HCT116 (cell line): Measurements from ENCODE around the gene NKX2-2. TPM values are rescaled to one million over a fixed set of nuclear protein-coding genes. Genes with fewer than 3 reads are reported as not detected.

ENCODE experiments used
- ATAC-seq: fragments of 200-7000 bp; cut with Tn5 transposase; 2 replicates; pipeline ENCODE4 v1.9.1; 2020; ENCODE audit warnings: mild to moderate bottlenecking, moderate library complexity
- BruUV-seq: library from RNA; stranded (reverse); fragments of 400-500 nt; replicated peaks from 2 replicates; lab custom pipeline; 2021; lab: Mats Ljungman, UMichigan
- CTCF ChIA-PET: fragments of 300-600 bp; sonication (Branson Sonifier 250); formaldehyde crosslinking; loops from one replicate; lab custom pipeline; 2021; ENCODE audit warnings: antibody characterized with exemption; lab: Charles Lee
- POLR2A ChIA-PET: fragments of 300-600, 350-600 bp; sonication (Branson Sonifier 250); formaldehyde crosslinking; loops from one replicate; lab custom pipeline; 2021; ENCODE audit warnings: antibody characterized with exemption; lab: Charles Lee
- RAD21 ChIA-PET, 2 experiments: fragments of 300-600 bp; sonication (Branson Sonifier 250); formaldehyde crosslinking; loops; one replicate each; lab custom pipeline; 2023; ENCODE audit warnings: low total read pairs in 2 of 2; ENCODE audit not compliant: uncharacterized antibody in 2 of 2, unreplicated experiment in 2 of 2, low non-redundant PET in 1 of 2; lab: Charles Lee
- DNase-seq: peaks from one replicate; pipeline ENCODE4 v3.0.0-alpha.2; 2010; ENCODE audit warnings: low read depth, low spot score
- H2AFZ ChIP-seq: fragments of 200-600 bp; shearing (Covaris generic), sonication (generic); 2 replicates; pipeline ENCODE4 v1.6.1; 2017; ENCODE audit warnings: low read depth, mixed run types, mixed read lengths, antibody characterized with exemption, low read length; ENCODE audit not compliant: poor library complexity, severe bottlenecking
- H3K27ac ChIP-seq: 2 replicates; pipeline ENCODE4 v1.5.1; 2012; ENCODE audit warnings: low read depth, low read length
- H3K27me3 ChIP-seq: fragments of 200-600 bp; sonication (generic); 2 replicates; pipeline ENCODE4 v1.6.1; 2016; ENCODE audit warnings: mixed run types, low read length, mixed read lengths; ENCODE audit not compliant: insufficient read depth
- H3K36me3 ChIP-seq, 2 experiments: fragments of 200-500 bp in 1 of 2; fragments of 200-600 bp in 1 of 2; sonication (Bioruptor generic) in 1 of 2; sonication (generic) in 1 of 2; 2 replicates each; pipeline versions ENCODE4 v1.5.1 to v1.6.1; 2014 to 2016; ENCODE audit warnings: low read length in 2 of 2, inconsistent platforms in 1 of 2, mixed read lengths in 1 of 2, mixed run types in 1 of 2; ENCODE audit not compliant: insufficient read depth in 2 of 2, control insufficient read depth in 1 of 2
- H3K4me1 ChIP-seq, 2 experiments: fragments of 200-600 bp in 1 of 2; sonication (generic) in 1 of 2; 2 replicates each; pipeline versions ENCODE4 v1.5.1 to v1.6.1; 2012 to 2017; ENCODE audit warnings: low read length in 2 of 2, inconsistent platforms in 1 of 2, mild to moderate bottlenecking in 1 of 2, mixed read lengths in 1 of 2, mixed run types in 1 of 2, moderate library complexity in 1 of 2; ENCODE audit not compliant: insufficient read depth in 2 of 2, control insufficient read depth in 1 of 2
- H3K4me2 ChIP-seq: fragments of 200-600 bp; sonication (generic); 2 replicates; pipeline ENCODE4 v1.6.1; 2017; ENCODE audit warnings: mixed run types, low read length, mixed read lengths
- H3K4me3 ChIP-seq, 2 experiments: fragments of 200-600 bp in 1 of 2; sonication (generic) in 1 of 2; replicated peaks in 1 of 2; 2 replicates each; pipeline ENCODE4 v1.5.1; 2011 to 2016; ENCODE audit warnings: low read length in 2 of 2, control low read depth in 1 of 2, low read depth in 1 of 2, mild to moderate bottlenecking in 1 of 2, mixed read lengths in 1 of 2, mixed run types in 1 of 2
- H3K79me2 ChIP-seq: fragments of 200-600 bp; sonication (generic); 2 replicates; pipeline ENCODE4 v1.6.1; 2017; ENCODE audit warnings: mild to moderate bottlenecking, mixed run types, low read length, moderate library complexity, mixed read lengths; ENCODE audit not compliant: insufficient read depth
- H3K9ac ChIP-seq: fragments of 200-600 bp; sonication (generic); 2 replicates; pipeline ENCODE4 v1.6.1; 2016; ENCODE audit warnings: low read length, mixed read lengths
- H3K9me2 ChIP-seq: fragments of 200-600 bp; sonication (generic), shearing (Covaris generic); 2 replicates; pipeline ENCODE4 v1.6.1; 2017; ENCODE audit warnings: mixed run types, mild to moderate bottlenecking, moderate library complexity; ENCODE audit not compliant: insufficient read depth
- H3K9me3 ChIP-seq, 2 experiments: fragments of 200-500 bp in 1 of 2; fragments of 200-600 bp in 1 of 2; sonication (Bioruptor generic) in 1 of 2; sonication (generic) in 1 of 2; 2 replicates each; pipeline ENCODE4 v1.6.1; 2014 to 2017; ENCODE audit warnings: low read length in 2 of 2, mixed read lengths in 2 of 2, inconsistent platforms in 1 of 2, low read depth in 1 of 2, mild to moderate bottlenecking in 1 of 2, mixed run types in 1 of 2, moderate library complexity in 1 of 2; ENCODE audit not compliant: control insufficient read depth in 1 of 2, insufficient read depth in 1 of 2
- H4K20me1 ChIP-seq: fragments of 200-600 bp; sonication (generic), shearing (Covaris generic); 2 replicates; pipeline ENCODE4 v1.6.1; 2017; ENCODE audit warnings: mixed run types, mild to moderate bottlenecking, moderate library complexity; ENCODE audit not compliant: insufficient read depth
- ATF3 ChIP-seq: IDR thresholded peaks from 2 replicates; pipeline ENCODE4 v1.6.1; 2012
- CBX3 ChIP-seq: IDR thresholded peaks from 2 replicates; pipeline ENCODE4 v1.6.1; 2012; ENCODE audit warnings: low read depth
- CEBPB ChIP-seq: IDR thresholded peaks from 2 replicates; pipeline ENCODE4 v1.6.1; 2012; ENCODE audit warnings: low read depth
- EGR1 ChIP-seq: IDR thresholded peaks from 2 replicates; pipeline ENCODE4 v1.6.1; 2012; ENCODE audit warnings: low read depth
- EZH2 ChIP-seq: fragments of 200-600 bp; sonication (generic); IDR thresholded peaks from 2 replicates; pipeline ENCODE4 v1.6.1; 2017; ENCODE audit warnings: antibody characterized with exemption, mixed run types
- FOSL1 ChIP-seq: IDR thresholded peaks from 2 replicates; pipeline ENCODE4 v1.6.1; 2012; ENCODE audit warnings: low read depth
- JUND ChIP-seq: IDR thresholded peaks from 2 replicates; pipeline ENCODE4 v1.6.1; 2012
- MAX ChIP-seq: IDR thresholded peaks from 2 replicates; pipeline ENCODE4 v1.6.1; 2012
- POLR2A ChIP-seq: IDR thresholded peaks from 2 replicates; pipeline ENCODE4 v1.7.0; 2011; ENCODE audit warnings: borderline replicate concordance; ENCODE audit not compliant: insufficient read depth, insufficient read length; ENCODE audit errors: extremely low read depth
- POLR2AphosphoS5 ChIP-seq: IDR thresholded peaks from 2 replicates; pipeline ENCODE4 v1.6.1; 2011; ENCODE audit warnings: mild to moderate bottlenecking, low read depth, low read length, moderate library complexity
- RAD21 ChIP-seq: IDR thresholded peaks from 2 replicates; pipeline ENCODE4 v1.6.1; 2012; ENCODE audit warnings: low read depth, mild to moderate bottlenecking
- REST ChIP-seq: IDR thresholded peaks from 2 replicates; pipeline ENCODE4 v1.6.1; 2012; ENCODE audit warnings: low read depth
- SIN3A ChIP-seq: IDR thresholded peaks from 2 replicates; pipeline ENCODE4 v1.6.1; 2012; ENCODE audit warnings: low read depth
- SP1 ChIP-seq: IDR thresholded peaks from 2 replicates; pipeline ENCODE4 v1.6.1; 2012; ENCODE audit warnings: low read depth
- TCF7L2 ChIP-seq: IDR thresholded peaks from 2 replicates; pipeline ENCODE4 v1.7.0; 2011; ENCODE audit warnings: borderline replicate concordance, inconsistent platforms; ENCODE audit not compliant: insufficient read depth, insufficient read length; ENCODE audit errors: extremely low read depth
- YY1 ChIP-seq: IDR thresholded peaks from 2 replicates; pipeline ENCODE4 v1.6.1; 2011; ENCODE audit warnings: low read length, low read depth, moderate library complexity, mild to moderate bottlenecking; ENCODE audit not compliant: insufficient replicate concordance; ENCODE audit errors: extremely low read depth
- ZFX ChIP-seq: fragments of 450-650 bp; IDR thresholded peaks from 2 replicates; pipeline ENCODE4 v1.6.1; 2017
- ZNF274 ChIP-seq: fragments of 200-500 bp; sonication (Bioruptor generic); IDR thresholded peaks from 2 replicates; pipeline ENCODE4 v1.6.1; 2014; ENCODE audit warnings: mild to moderate bottlenecking, low read depth, low read length, inconsistent platforms
- intact Hi-C: fragments of 100-400 bp; cut with micrococcal nuclease; formaldehyde crosslinking; loops from 2 replicates; pipeline ENCODE4 v1.10.0; 2022
- total RNA-seq: library from RNA; stranded (reverse); gene quantifications from one replicate; pipeline ENCODE4 v1.2.1, GENCODE V29; 2021; ENCODE audit not compliant: unreplicated experiment

The NKX2-2 gene
- total RNA-seq, 1 experiment from 2014 or later: not detected

GRCh38 chr20:21518292-21518991, 4.6 kb upstream of the NKX2-2 start:
- H4K20me1 ChIP-seq: no peaks in the 10 kb centered on the region
- H3K4me2 ChIP-seq: no peak overlapping the region
- H2AFZ ChIP-seq: no peak overlapping the region
- no peaks in the 10 kb centered on the region for H3K36me3 ChIP-seq
- POLR2A ChIA-PET: no interaction called here
- no peaks in the 10 kb centered on the region for H3K9me3 ChIP-seq
- H3K9ac ChIP-seq: no peak overlapping the region
- no peak overlapping the region for H3K27ac ChIP-seq
- no peak overlapping the region for H3K4me3 ChIP-seq
- TF ChIP-seq SP1 (no peak), CEBPB (no peak), RAD21 (no peak), ZNF274 (no peak), ZFX (no peak), YY1 (no peak), MAX (no peak), REST (no peak), FOSL1 (no peak), POLR2AphosphoS5 (no peak), CBX3 (no peak), JUND (no peak), EGR1 (no peak), SIN3A (no peak), POLR2A (no peak), EZH2 (no peak), ATF3 (no peak), TCF7L2 (no peak)
- CTCF ChIA-PET: no interaction called here
- no TSS peak for BruUV-seq
- intact Hi-C loops: no loop called here
- H3K9me2 ChIP-seq: no peaks in the 10 kb centered on the region
- no peaks in the 10 kb centered on the region for H3K27me3 ChIP-seq
- ATAC-seq: no peak
- no peaks in the 10 kb centered on the region for H3K79me2 ChIP-seq
- DNase-seq: no peak
- H3K4me1 ChIP-seq: no peaks in the 10 kb centered on the region
- RAD21 ChIA-PET: no interaction called here
